IMR-90 (cell line): ENCODE data around the gene SIK3. TPM values are rescaled to one million over a fixed set of nuclear protein-coding genes. Genes with fewer than 3 reads are reported as not detected.

Experiments
- ATAC-seq: fragments of 200-7000 bp; cut with Tn5 transposase; 2 replicates; pipeline ENCODE4 v1.9.1; 2020; ENCODE audit warnings: low read depth, mild to moderate bottlenecking, moderate library complexity
- BruUV-seq: library from RNA; stranded (reverse); fragments of 400-500 nt; replicated peaks from 2 replicates; lab custom pipeline; 2021; lab: Mats Ljungman, UMichigan
- CTCF ChIA-PET: fragments of 300-600 bp; formaldehyde crosslinking; extraction: SDS; loops from one replicate; lab custom pipeline; 2021; ENCODE audit warnings: antibody characterized with exemption; lab: Yijun Ruan, JAX
- POLR2A ChIA-PET: fragments of 300-600 bp; sonication (Branson Sonifier 250); formaldehyde crosslinking; loops from one replicate; lab custom pipeline; 2022; ENCODE audit warnings: antibody characterized with exemption; ENCODE audit not compliant: unreplicated experiment; lab: Charles Lee
- DNase-seq: peaks from one replicate; pipeline ENCODE4 v3.0.0; 2013
- H2AFZ ChIP-seq: replicated peaks from 2 replicates; pipeline ENCODE3; 2013; ENCODE audit warnings: low read length, mild to moderate bottlenecking; ENCODE audit not compliant: poor library complexity
- H2AK5ac ChIP-seq: 2 replicates; pipeline ENCODE4 v1.6.1; 2013; ENCODE audit warnings: low read depth, low read length, inconsistent platforms
- H2AK9ac ChIP-seq: replicated peaks from 2 replicates; pipeline ENCODE3; 2013; ENCODE audit warnings: mild to moderate bottlenecking, low read depth, low read length, moderate library complexity; ENCODE audit not compliant: poor library complexity
- H2BK120ac ChIP-seq: 2 replicates; pipeline ENCODE4 v1.6.1; 2013; ENCODE audit warnings: low read depth, low read length, inconsistent platforms
- H2BK15ac ChIP-seq: 3 replicates; pipeline ENCODE4 v1.6.1; 2013; ENCODE audit warnings: low read depth, low read length, inconsistent platforms
- H2BK20ac ChIP-seq: 2 replicates; pipeline ENCODE4 v1.6.1; 2013; ENCODE audit warnings: low read depth, mild to moderate bottlenecking, inconsistent platforms, low read length, moderate library complexity
- H2BK5ac ChIP-seq: 2 replicates; pipeline ENCODE4 v1.6.1; 2013; ENCODE audit warnings: mild to moderate bottlenecking, low read depth, low read length, inconsistent platforms; ENCODE audit not compliant: poor library complexity, severe bottlenecking
- H3K14ac ChIP-seq: replicated peaks from 2 replicates; pipeline ENCODE4 v1.6.1; 2013; ENCODE audit warnings: low read depth, low read length, inconsistent platforms
- H3K18ac ChIP-seq: 2 replicates; pipeline ENCODE4 v1.6.1; 2013; ENCODE audit warnings: low read depth, low read length, control low read depth
- H3K23ac ChIP-seq: 2 replicates; pipeline ENCODE4 v1.6.1; 2013; ENCODE audit warnings: low read depth, low read length, inconsistent platforms
- H3K27ac ChIP-seq: 2 replicates; pipeline ENCODE4 v1.5.1; 2013; ENCODE audit warnings: mild to moderate bottlenecking, control low read depth, low read length; ENCODE audit not compliant: insufficient read depth
- H3K27me3 ChIP-seq: 2 replicates; pipeline ENCODE4 v1.6.1; 2013; ENCODE audit warnings: low read length; ENCODE audit not compliant: control insufficient read depth, insufficient read depth
- H3K36me3 ChIP-seq: 2 replicates; pipeline ENCODE4 v1.6.1; 2013; ENCODE audit warnings: low read length, mixed read lengths; ENCODE audit not compliant: control insufficient read depth, insufficient read depth
- H3K4ac ChIP-seq: 2 replicates; pipeline ENCODE4 v1.6.1; 2013; ENCODE audit warnings: low read depth, low read length, inconsistent platforms
- H3K4me1 ChIP-seq: 2 replicates; pipeline ENCODE4 v1.6.1; 2013; ENCODE audit warnings: low read length, mixed read lengths; ENCODE audit not compliant: control insufficient read depth, insufficient read depth
- H3K4me2 ChIP-seq: 2 replicates; pipeline ENCODE4 v1.6.1; 2013; ENCODE audit warnings: low read depth, mild to moderate bottlenecking, control low read depth, low read length, moderate library complexity
- H3K4me3 ChIP-seq: 2 replicates; pipeline ENCODE4 v1.5.1; 2013; ENCODE audit warnings: low read depth, mild to moderate bottlenecking, control low read depth, low read length, moderate library complexity; ENCODE audit not compliant: insufficient read depth
- H3K56ac ChIP-seq: 2 replicates; pipeline ENCODE4 v1.6.1; 2013; ENCODE audit warnings: low read length, inconsistent platforms; ENCODE audit not compliant: insufficient read depth; ENCODE audit errors: extremely low read depth
- H3K79me1 ChIP-seq, 2 experiments: 2 replicates each; pipeline ENCODE4 v1.6.1; 2013; ENCODE audit warnings: low read length in 2 of 2, inconsistent platforms in 1 of 2, low read depth in 1 of 2
- H3K9ac ChIP-seq: 2 replicates; pipeline ENCODE4 v1.6.1; 2013; ENCODE audit warnings: low read depth, low read length, control low read depth
- H3K9me1 ChIP-seq: 2 replicates; pipeline ENCODE4 v1.6.1; 2013; ENCODE audit warnings: low read length, inconsistent platforms; ENCODE audit not compliant: insufficient read depth
- H3K9me3 ChIP-seq: 2 replicates; pipeline ENCODE4 v1.6.1; 2013; ENCODE audit warnings: low read length; ENCODE audit not compliant: control insufficient read depth, insufficient read depth
- H4K20me1 ChIP-seq: 2 replicates; pipeline ENCODE4 v1.6.1; 2013; ENCODE audit warnings: low read length, inconsistent platforms; ENCODE audit not compliant: insufficient read depth
- H4K5ac ChIP-seq: 2 replicates; pipeline ENCODE4 v1.6.1; 2013; ENCODE audit warnings: mild to moderate bottlenecking, low read depth, low read length, control low read depth
- H4K8ac ChIP-seq, 2 experiments: 2 replicates each; pipeline ENCODE4 v1.6.1; 2013; ENCODE audit warnings: low read depth in 2 of 2, low read length in 2 of 2, control low read depth in 1 of 2, inconsistent platforms in 1 of 2
- H4K91ac ChIP-seq: 2 replicates; pipeline ENCODE4 v1.6.1; 2013; ENCODE audit warnings: low read depth, low read length, inconsistent platforms; ENCODE audit not compliant: insufficient read depth
- CEBPB ChIP-seq: IDR thresholded peaks from 2 replicates; pipeline ENCODE4 v1.6.1; 2012; ENCODE audit warnings: low read depth, low read length, improper control_type of control experiment
- CHD1 ChIP-seq: IDR thresholded peaks from 2 replicates; pipeline ENCODE4 v1.6.1; 2012; ENCODE audit warnings: low read depth, low read length, improper control_type of control experiment
- FOS ChIP-seq: fragments of 150-350 bp; IDR thresholded peaks from 2 replicates; pipeline ENCODE4 v1.6.1; 2016; ENCODE audit warnings: low read depth, low read length
- MAFK ChIP-seq: IDR thresholded peaks from 2 replicates; pipeline ENCODE4 v1.6.1; 2012; ENCODE audit warnings: low read depth, low read length, improper control_type of control experiment
- NFE2L2 ChIP-seq: fragments of 150-350 bp; IDR thresholded peaks from 2 replicates; pipeline ENCODE4 v1.6.1; 2016; ENCODE audit warnings: low read depth, mild to moderate bottlenecking, low read length
- POLR2A ChIP-seq: IDR thresholded peaks from 2 replicates; pipeline ENCODE4 v1.6.1; 2012; ENCODE audit warnings: mild to moderate bottlenecking, low read depth, low read length
- RCOR1 ChIP-seq: IDR thresholded peaks from 2 replicates; pipeline ENCODE4 v1.6.1; 2012; ENCODE audit warnings: mild to moderate bottlenecking, low read length, improper control_type of control experiment; ENCODE audit not compliant: insufficient replicate concordance
- RFX5 ChIP-seq: IDR thresholded peaks from 2 replicates; pipeline ENCODE4 v1.8.0; 2012; ENCODE audit warnings: low read depth, mild to moderate bottlenecking, low read length, moderate library complexity
- WGBS, 2 experiments: methylation state at CpG; one replicate each; pipeline versions ENCODE4 v1.1.5 to v1.1.7; 2013; ENCODE audit warnings: missing lambda C conversion rate in 2 of 2; ENCODE audit not compliant: insufficient read length in 1 of 2; ENCODE audit errors: extremely low coverage in 2 of 2; 5-methylcytosine and 5-hydroxymethylcytosine counted together
- dilution Hi-C: fragments of 300-500 bp; cut with HindIII; formaldehyde crosslinking; loops from one replicate; pipeline ENCODE4 v1.14.3; 2018; ENCODE audit warnings: low sequenced_read_pairs; ENCODE audit not compliant: unreplicated experiment
- in situ Hi-C: fragments of 300-500 bp; cut with MboI; formaldehyde crosslinking; loops from 3 replicates; pipeline ENCODE4 v1.14.3; 2019; ENCODE audit warnings: low sequenced_read_pairs, inconsistent platforms, mixed read lengths
- intact Hi-C: fragments of 100-400 bp; cut with micrococcal nuclease; formaldehyde crosslinking; loops from 2 replicates; pipeline ENCODE4 v1.10.0; 2022
- polyA plus RNA-seq, 3 experiments: library from polyadenylated mRNA; depleted of rRNA; stranded (reverse); fragments of >200 nt; gene quantifications; 2 replicates each; pipeline ENCODE4 v1.2.3, GENCODE V29; 2012; ENCODE audit warnings: low replicate concordance in 1 of 3
- total RNA-seq: library from RNA; depleted of rRNA; stranded (reverse); fragments of >200 nt; gene quantifications from 2 replicates; pipeline ENCODE4 v1.2.3, GENCODE V29; 2012
- TF ChIP-seq, protein P1 (sequence below): conservative IDR thresholded peaks from 2 replicates; pipeline ENCODE4 v1.5.1; 2012; ENCODE audit warnings: mild to moderate bottlenecking, low read depth, low read length, improper control_type of control experiment
- TF ChIP-seq, protein P2 (sequence below): fragments of 150-350 bp; IDR thresholded peaks from 2 replicates; pipeline ENCODE4 v1.6.1; 2017; ENCODE audit warnings: mild to moderate bottlenecking, antibody characterized with exemption, low read length, low read depth
- TF ChIP-seq, protein P3 (sequence below): fragments of 150-350 bp; IDR thresholded peaks from 2 replicates; pipeline ENCODE4 v1.6.1; 2016; ENCODE audit warnings: low read depth, mild to moderate bottlenecking, low read length, moderate library complexity, borderline replicate concordance

SIK3 gene
- total and polyA plus RNA-seq, 2 of the 4 experiments (the other 2 are of a cell fraction): 8.2 to 9.1 TPM

DNA sequence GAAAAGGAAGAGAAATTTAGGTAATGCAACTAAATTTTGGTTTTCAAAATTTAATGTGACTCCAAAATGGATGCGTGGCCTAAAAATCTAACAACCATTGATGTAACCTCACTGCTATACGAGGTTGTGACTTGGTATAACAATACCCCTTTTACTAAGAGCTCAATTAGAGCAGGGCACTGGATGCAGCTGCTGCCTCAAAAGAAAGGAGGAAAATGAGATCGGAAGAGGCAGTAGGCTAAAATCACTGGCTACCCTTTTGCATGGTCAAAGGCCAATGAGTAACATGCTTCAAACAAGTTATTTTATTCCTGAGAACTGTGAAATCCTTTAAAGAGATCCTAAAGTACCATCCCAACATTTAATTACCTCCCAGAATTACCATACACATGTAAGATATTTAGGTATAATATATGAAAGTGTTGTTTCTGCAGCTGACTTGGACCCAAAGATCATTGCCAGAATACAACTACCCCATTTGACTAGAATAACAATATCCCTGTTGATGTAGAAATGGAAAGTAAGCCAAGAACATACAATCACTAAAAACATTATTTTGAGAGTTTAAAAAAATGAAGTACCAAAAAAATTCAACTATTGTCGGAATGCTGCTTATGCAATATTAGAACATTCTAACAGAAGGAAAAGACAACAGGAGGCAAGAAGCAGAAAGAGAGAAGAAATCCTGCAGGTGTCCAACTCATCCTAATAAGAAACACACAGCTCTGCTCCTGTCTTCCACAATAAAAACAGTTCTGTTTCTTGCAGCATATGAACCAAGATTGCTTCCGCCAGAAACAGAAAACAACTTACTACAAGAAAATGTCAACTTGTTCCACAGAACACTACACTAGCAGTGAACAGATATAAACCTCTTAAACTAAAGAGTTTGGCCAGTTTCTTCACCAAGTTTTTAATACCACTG is 15.0 kb downstream of the SIK3 start:
- ATAC-seq (no peak), DNase-seq (no peak)
- Histone ChIP-seq H4K5ac (no peak overlapping the region), H3K56ac (no peak overlapping the region), H2AK9ac (no peak overlapping the region), H3K9ac (no peak overlapping the region), H3K9me3 (no peaks in the 10 kb centered on the region), H3K27me3 (no peaks in the 10 kb centered on the region), H3K23ac (no peak overlapping the region), H3K18ac (no peak overlapping the region), H2AK5ac (no peak overlapping the region), H2BK15ac (no peak overlapping the region), H3K4me3 (no peak overlapping the region), H3K14ac (no peak overlapping the region), H3K36me3 (no peaks in the 10 kb centered on the region; the same call in 1 of the 2 replicates), H4K20me1 (peaks cover 36% of the 10 kb centered on the region), H3K79me1 (peaks cover 14 to 27% of the 10 kb centered on the region in 2 experiments), H4K8ac (no peak overlapping the region; a peak in 1 of 4 replicates), H3K9me1 (no peaks in the 10 kb centered on the region), H3K4me1 (peaks cover 9% of the 10 kb centered on the region), H4K91ac (no peak overlapping the region), H2BK20ac (no peak overlapping the region), H2BK5ac (no peak overlapping the region), H3K27ac (no peak overlapping the region), H2AFZ (no peak overlapping the region), H3K4ac (no peak overlapping the region), H3K4me2 (no peak overlapping the region), H2BK120ac (no peak overlapping the region)
- TF ChIP-seq RCOR1 (no peak), RFX5 (no peak), MAFK (no peak), POLR2A (no peak), NFE2L2 (no peak), CHD1 (no peak), CEBPB (no peak), FOS (no peak)
- TF ChIP-seq, protein P1, sequence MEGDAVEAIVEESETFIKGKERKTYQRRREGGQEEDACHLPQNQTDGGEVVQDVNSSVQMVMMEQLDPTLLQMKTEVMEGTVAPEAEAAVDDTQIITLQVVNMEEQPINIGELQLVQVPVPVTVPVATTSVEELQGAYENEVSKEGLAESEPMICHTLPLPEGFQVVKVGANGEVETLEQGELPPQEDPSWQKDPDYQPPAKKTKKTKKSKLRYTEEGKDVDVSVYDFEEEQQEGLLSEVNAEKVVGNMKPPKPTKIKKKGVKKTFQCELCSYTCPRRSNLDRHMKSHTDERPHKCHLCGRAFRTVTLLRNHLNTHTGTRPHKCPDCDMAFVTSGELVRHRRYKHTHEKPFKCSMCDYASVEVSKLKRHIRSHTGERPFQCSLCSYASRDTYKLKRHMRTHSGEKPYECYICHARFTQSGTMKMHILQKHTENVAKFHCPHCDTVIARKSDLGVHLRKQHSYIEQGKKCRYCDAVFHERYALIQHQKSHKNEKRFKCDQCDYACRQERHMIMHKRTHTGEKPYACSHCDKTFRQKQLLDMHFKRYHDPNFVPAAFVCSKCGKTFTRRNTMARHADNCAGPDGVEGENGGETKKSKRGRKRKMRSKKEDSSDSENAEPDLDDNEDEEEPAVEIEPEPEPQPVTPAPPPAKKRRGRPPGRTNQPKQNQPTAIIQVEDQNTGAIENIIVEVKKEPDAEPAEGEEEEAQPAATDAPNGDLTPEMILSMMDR: no peak
- TF ChIP-seq, protein P2, sequence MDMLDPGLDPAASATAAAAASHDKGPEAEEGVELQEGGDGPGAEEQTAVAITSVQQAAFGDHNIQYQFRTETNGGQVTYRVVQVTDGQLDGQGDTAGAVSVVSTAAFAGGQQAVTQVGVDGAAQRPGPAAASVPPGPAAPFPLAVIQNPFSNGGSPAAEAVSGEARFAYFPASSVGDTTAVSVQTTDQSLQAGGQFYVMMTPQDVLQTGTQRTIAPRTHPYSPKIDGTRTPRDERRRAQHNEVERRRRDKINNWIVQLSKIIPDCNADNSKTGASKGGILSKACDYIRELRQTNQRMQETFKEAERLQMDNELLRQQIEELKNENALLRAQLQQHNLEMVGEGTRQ: no peak
- TF ChIP-seq, protein P3, sequence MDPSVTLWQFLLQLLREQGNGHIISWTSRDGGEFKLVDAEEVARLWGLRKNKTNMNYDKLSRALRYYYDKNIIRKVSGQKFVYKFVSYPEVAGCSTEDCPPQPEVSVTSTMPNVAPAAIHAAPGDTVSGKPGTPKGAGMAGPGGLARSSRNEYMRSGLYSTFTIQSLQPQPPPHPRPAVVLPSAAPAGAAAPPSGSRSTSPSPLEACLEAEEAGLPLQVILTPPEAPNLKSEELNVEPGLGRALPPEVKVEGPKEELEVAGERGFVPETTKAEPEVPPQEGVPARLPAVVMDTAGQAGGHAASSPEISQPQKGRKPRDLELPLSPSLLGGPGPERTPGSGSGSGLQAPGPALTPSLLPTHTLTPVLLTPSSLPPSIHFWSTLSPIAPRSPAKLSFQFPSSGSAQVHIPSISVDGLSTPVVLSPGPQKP: no peak
- intact Hi-C loops: no loop called here
- WGBS, 2 experiments: 100% methylated on average over 1 of the region's 5 CpGs; no CpG with 5 or more reads in 1 of the 2 experiments
- in situ Hi-C loops: no loop called here
- BruUV-seq: no TSS peak
- dilution Hi-C loops: no loop called here
- POLR2A ChIA-PET: no interaction called here
- CTCF ChIA-PET: interaction anchor here (0.6 to 1.2 kb wide), 2 partner anchors 10 to 124 kb away, joined by 3 read pairs; no protein-coding TSS in a partner anchor
